Naive thymus-derived CD4-positive, alpha-beta T cell (primary cell): ENCODE results near the gene PAQR8. TPM values are rescaled to one million over a fixed set of nuclear protein-coding genes. Genes with fewer than 3 reads are reported as not detected.

Experiments used
- ATAC-seq: fragments of 150-1000 bp; cut with Tn5 transposase; 2 replicates; pipeline ENCODE4 v1.10.0; 2021; ENCODE audit warnings: mild to moderate bottlenecking, moderate library complexity
- CTCF ChIA-PET: fragments of 350-600 bp; sonication (Branson Sonifier 250); formaldehyde crosslinking; loops from one replicate; lab custom pipeline; 2021; ENCODE audit warnings: antibody characterized with exemption; lab: Charles Lee
- POLR2A ChIA-PET: fragments of 350-600 bp; sonication (Branson Sonifier 250); formaldehyde crosslinking; loops from one replicate; lab custom pipeline; 2021; ENCODE audit warnings: antibody characterized with exemption, inconsistent platforms; lab: Charles Lee
- DNase-seq, 9 donors: peaks; one replicate each; pipeline versions ENCODE4 v3.0.0 to v3.0.0-alpha.2; 2020 to 2022; ENCODE audit warnings: mixed read lengths in 1 of 9
- H3K27ac ChIP-seq: one replicate; pipeline ENCODE4 v1.7.0; 2013; ENCODE audit warnings: mild to moderate bottlenecking, low read depth, low read length, moderate library complexity
- H3K27me3 ChIP-seq, 2 donors: one replicate each; pipeline ENCODE4 v1.7.0; 2013; ENCODE audit warnings: low read length in 2 of 2, mild to moderate bottlenecking in 2 of 2, moderate library complexity in 2 of 2; ENCODE audit not compliant: control insufficient read depth in 2 of 2, insufficient read depth in 2 of 2
- H3K36me3 ChIP-seq, 3 experiments: 1 replicate in 2 of 3; 2 replicates in 1 of 3; pipeline ENCODE4 v1.7.0; 2013; ENCODE audit warnings: low read length in 3 of 3, mild to moderate bottlenecking in 3 of 3, moderate library complexity in 1 of 3; ENCODE audit not compliant: insufficient read depth in 3 of 3, control insufficient read depth in 2 of 3
- H3K4me1 ChIP-seq, 2 donors: one replicate each; pipeline ENCODE4 v1.7.0; 2013; ENCODE audit warnings: low read length in 2 of 2, mild to moderate bottlenecking in 2 of 2, moderate library complexity in 1 of 2; ENCODE audit not compliant: control insufficient read depth in 2 of 2, insufficient read depth in 2 of 2
- H3K4me3 ChIP-seq: 2 replicates; pipeline ENCODE4 v1.7.0; 2013; ENCODE audit warnings: mild to moderate bottlenecking, low read length
- H3K9me3 ChIP-seq, 3 experiments: 1 replicate in 2 of 3; 2 replicates in 1 of 3; pipeline ENCODE4 v1.7.0; 2013; ENCODE audit warnings: low read length in 3 of 3; ENCODE audit not compliant: control insufficient read depth in 2 of 3
- H3K27ac Mint-ChIP-seq, 9 donors: one replicate each; pipeline ENCODE4 v1.8.0; 2020 to 2022; ENCODE audit warnings: mixed read lengths in 9 of 9, mild to moderate bottlenecking in 8 of 9, moderate library complexity in 5 of 9, inconsistent platforms in 2 of 9
- H3K27me3 Mint-ChIP-seq, 5 donors: one replicate each; pipeline ENCODE4 v1.8.0; 2021 to 2022; ENCODE audit warnings: mixed read lengths in 5 of 5, mild to moderate bottlenecking in 1 of 5
- H3K36me3 Mint-ChIP-seq, 5 donors: one replicate each; pipeline ENCODE4 v1.8.0; 2020 to 2022; ENCODE audit warnings: mixed read lengths in 5 of 5, mild to moderate bottlenecking in 3 of 5, inconsistent platforms in 1 of 5
- H3K4me1 Mint-ChIP-seq, 7 donors: one replicate each; pipeline ENCODE4 v1.8.0; 2020 to 2022; ENCODE audit warnings: mixed read lengths in 7 of 7, mild to moderate bottlenecking in 3 of 7, inconsistent platforms in 1 of 7
- H3K4me3 Mint-ChIP-seq, 10 donors: one replicate each; pipeline ENCODE4 v1.8.0; 2020 to 2022; ENCODE audit warnings: mild to moderate bottlenecking in 10 of 10, mixed read lengths in 10 of 10, moderate library complexity in 6 of 10, inconsistent platforms in 2 of 10
- H3K9me3 Mint-ChIP-seq, 11 donors: one replicate each; pipeline ENCODE4 v1.8.0; 2020 to 2022; ENCODE audit warnings: mixed read lengths in 11 of 11, mild to moderate bottlenecking in 4 of 11, inconsistent platforms in 1 of 11, moderate library complexity in 1 of 11
- intact Hi-C, 2 donors: fragments of 100-400 bp; cut with micrococcal nuclease; formaldehyde crosslinking; loops; one replicate each; pipeline ENCODE4 v1.15.1; 2023
- polyA plus RNA-seq, 2 donors: library from polyadenylated mRNA; unstranded; fragments of 300-500 nt; fragmentation: Illumina TruSeq; gene quantifications; one replicate each; pipeline ENCODE4 v1.2.3, GENCODE V29; 2021
- total RNA-seq, 6 experiments: library from RNA in 5 of 6; stranded (reverse) in 5 of 6; gene quantifications; 1 replicate in 5 of 6; 2 replicates in 1 of 6; pipeline ENCODE4 v1.2.3 and lab custom pipeline; 2021 to 2026

Gene PAQR8
- total and polyA plus RNA-seq, 7 experiments from 2014 or later, result 7.5 to 46.2 (median 32.1) TPM

GRCh38 chr6:52419809-52420667, 58.1 kb downstream of the PAQR8 start, which contains the start of gene EFHC1:
Gene EFHC1, plus strand, starts transcription at chr6:52420342. Its CDS starts 69 bp downstream, at chr6:52420411.
- intact Hi-C loops, result loop anchor here (1.0 to 5.0 kb wide), 16 partner anchors 20 to 1128 kb away; partner anchors contain the start of genes GSTA4 (in 2 of the 2), MCM3 (in 2 of the 2), PAQR8 (in 2 of the 2) and TRAM2 (in 2 of the 2)
- Histone ChIP-seq H3K27ac (peak within 1 kb of the TSS; percentile 72), H3K4me3 (peak within 1 kb of the TSS; percentile 73), H3K9me3 (no peaks in the 10 kb centered on the region), H3K4me1 (peaks cover 13 to 19% of the 10 kb centered on the region in 2 donors), H3K27me3 (no peaks in the 10 kb centered on the region), H3K36me3 (peaks cover 0 to 3% (median 0%) of the 10 kb centered on the region in 3 experiments)
- Mint-ChIP-seq H3K4me3 (no peak within 1 kb of the TSS), H3K4me1 (peaks cover 10 to 31% (median 24%) of the 10 kb centered on the region in 7 donors), H3K9me3 (no peaks in the 10 kb centered on the region), H3K27ac (peak within 1 kb of the TSS in 1 of 9 donors; percentile 96), H3K27me3 (peaks cover 0 to 5% (median 0%) of the 10 kb centered on the region in 5 donors), H3K36me3 (no peaks in the 10 kb centered on the region)
- ChIA-PET CTCF (interaction anchor here (0.6 to 7.0 kb wide), 8 partner anchors 16 to 575 kb away, joined by 3 to 83 read pairs (median 6); partner anchors contain the start of genes GSTA4 and MCM3), POLR2A (interaction anchor here (0.6 to 3.3 kb wide), 7 partner anchors 11 to 250 kb away, joined by 3 to 36 read pairs (median 4); partner anchors contain the start of gene MCM3)
- DNase-seq (peak; percentile 95 to 98 (median 97)), ATAC-seq (peak; percentile 97)

GRCh38 chr6:52420668-52421358, 58.9 kb downstream of the PAQR8 start:
- intact Hi-C loops, result loop anchor here (1.0 to 5.0 kb wide), 14 partner anchors 21 to 1127 kb away; partner anchors contain the start of genes GSTA4 (in 2 of the 2), MCM3 (in 2 of the 2), PAQR8 (in 2 of the 2) and TRAM2 (in 2 of the 2)
- Mint-ChIP-seq H3K27ac (no peak overlapping the region), H3K27me3 (peaks cover 0 to 5% (median 0%) of the 10 kb centered on the region in 5 donors), H3K36me3 (no peaks in the 10 kb centered on the region), H3K4me1 (peaks cover 11 to 24% (median 18%) of the 10 kb centered on the region in 7 donors), H3K4me3 (no peak overlapping the region), H3K9me3 (no peaks in the 10 kb centered on the region)
- ChIA-PET POLR2A (interaction anchor here (0.9 to 3.3 kb wide), 4 partner anchors 10 to 135 kb away, joined by 3 to 36 read pairs (median 3); partner anchors contain the start of genes MCM3 and PAQR8), CTCF (interaction anchor here (0.6 to 7.0 kb wide), 4 partner anchors 17 to 198 kb away, joined by 3 to 83 read pairs (median 26); partner anchors contain the start of gene MCM3)
- Histone ChIP-seq H3K27ac (peak overlapping the region; percentile 72), H3K4me1 (peaks cover 13 to 19% of the 10 kb centered on the region in 2 donors), H3K9me3 (no peaks in the 10 kb centered on the region), H3K36me3 (peaks cover 0 to 3% (median 0%) of the 10 kb centered on the region in 3 experiments), H3K27me3 (no peaks in the 10 kb centered on the region), H3K4me3 (peak overlapping the region; percentile 73)
- DNase-seq (peak in 1 of 9 donors; percentile 14), ATAC-seq (no peak)

GRCh38 chr6:52422156-52422555, 60.2 kb downstream of the PAQR8 start:
- H3K27me3 Mint-ChIP-seq, result peaks cover 0 to 5% (median 0%) of the 10 kb centered on the region in 5 donors
- Histone ChIP-seq H3K36me3 (peaks cover 0 to 3% (median 0%) of the 10 kb centered on the region in 3 experiments), H3K4me3 (no peak overlapping the region), H3K27ac (no peak overlapping the region), H3K27me3 (no peaks in the 10 kb centered on the region), H3K9me3 (no peaks in the 10 kb centered on the region), H3K4me1 (peaks cover 12 to 13% of the 10 kb centered on the region in 2 donors)
- DNase-seq (no peak), ATAC-seq (no peak)
- no peaks in the 10 kb centered on the region for H3K36me3 Mint-ChIP-seq
- H3K4me3 Mint-ChIP-seq, result no peak overlapping the region
- no peaks in the 10 kb centered on the region for H3K9me3 Mint-ChIP-seq
- peaks cover 5 to 15% (median 10%) of the 10 kb centered on the region in 7 donors for H3K4me1 Mint-ChIP-seq
- ChIA-PET CTCF (no interaction called here), POLR2A (no interaction called here)
- no peak overlapping the region for H3K27ac Mint-ChIP-seq
- intact Hi-C loops, result loop anchor here in 1 of 2 donors (5.0 kb wide), 1 partner anchor 260 kb away; no protein-coding TSS in a partner anchor

GRCh38 chr6:52423448-52423847, 61.5 kb downstream of the PAQR8 start:
- no peak overlapping the region for H3K4me3 ChIP-seq

DNA sequence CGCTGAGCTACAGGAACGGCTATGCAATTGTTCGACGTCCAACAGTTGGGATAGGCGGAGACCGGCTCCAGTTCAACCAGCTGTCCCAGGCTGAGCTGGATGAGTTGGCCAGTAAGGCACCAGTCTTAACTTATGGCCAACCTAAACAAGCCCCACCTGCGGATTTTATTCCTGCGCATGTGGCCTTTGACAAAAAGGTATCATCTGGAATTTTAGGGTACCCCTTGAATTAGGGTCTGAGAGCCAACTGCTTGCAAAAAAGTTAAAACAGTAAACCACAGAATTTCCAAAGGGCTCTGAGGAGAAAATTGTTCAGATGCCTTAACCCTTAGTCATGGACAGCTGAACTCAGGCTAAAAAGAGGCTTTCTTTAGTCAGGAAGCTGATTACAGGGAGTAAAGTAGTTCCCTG, 62.0 kb downstream of the PAQR8 start:
- ATAC-seq, result no peak
- CTCF ChIA-PET, result no interaction called here
- intact Hi-C loops, result loop anchor here in 1 of 2 donors (5.0 kb wide), 1 partner anchor 262 kb away; no protein-coding TSS in a partner anchor
- Mint-ChIP-seq H3K36me3 (no peaks in the 10 kb centered on the region), H3K9me3 (no peaks in the 10 kb centered on the region), H3K27me3 (peaks cover 0 to 9% (median 0%) of the 10 kb centered on the region in 5 donors), H3K4me3 (no peak overlapping the region), H3K27ac (no peak overlapping the region), H3K4me1 (peaks cover 0 to 8% (median 6%) of the 10 kb centered on the region in 7 donors)
- DNase-seq, result no peak
- Histone ChIP-seq H3K27me3 (no peaks in the 10 kb centered on the region), H3K4me1 (peaks cover 12 to 13% of the 10 kb centered on the region in 2 donors), H3K36me3 (peaks cover 0 to 3% (median 0%) of the 10 kb centered on the region in 3 experiments), H3K4me3 (no peak overlapping the region), H3K9me3 (no peaks in the 10 kb centered on the region), H3K27ac (no peak overlapping the region)
- POLR2A ChIA-PET, result interaction anchor here (1.2 kb wide), 1 partner anchor 238 kb away, joined by 4 read pairs; no protein-coding TSS in a partner anchor

More at GRCh38 chr6:52423448-52423847, 61.5 kb downstream of the PAQR8 start:
- DNase-seq (no peak), ATAC-seq (no peak)
- POLR2A ChIA-PET, result interaction anchor here (1.2 kb wide), 1 partner anchor 238 kb away, joined by 4 read pairs; no protein-coding TSS in a partner anchor
- CTCF ChIA-PET, result interaction anchor here (0.5 kb wide), 1 partner anchor 209 kb away, joined by 3 read pairs; no protein-coding TSS in a partner anchor
- Histone ChIP-seq H3K27ac (no peak overlapping the region), H3K9me3 (no peaks in the 10 kb centered on the region), H3K36me3 (peaks cover 0 to 3% (median 0%) of the 10 kb centered on the region in 3 experiments), H3K27me3 (no peaks in the 10 kb centered on the region), H3K4me1 (peaks cover 12 to 13% of the 10 kb centered on the region in 2 donors)
- Mint-ChIP-seq H3K4me1 (peaks cover 0 to 9% (median 6%) of the 10 kb centered on the region in 7 donors), H3K9me3 (no peaks in the 10 kb centered on the region), H3K27me3 (peaks cover 0 to 7% (median 0%) of the 10 kb centered on the region in 5 donors), H3K4me3 (no peak overlapping the region), H3K36me3 (no peaks in the 10 kb centered on the region), H3K27ac (no peak overlapping the region)
- intact Hi-C loops, result loop anchor here in 1 of 2 donors (5.0 kb wide), 1 partner anchor 261 kb away; no protein-coding TSS in a partner anchor
